ENCODE measurements around the gene AURKB. TPM values are rescaled to one million over a fixed set of nuclear protein-coding genes. Genes with fewer than 3 reads are reported as not detected.

The AURKB gene
- total and polyA plus RNA-seq, 10 of the 15 experiments (the other 5 are each of a cell fraction or from before 2014, with no cell fraction given) = 52.7 to 209 (median 128) TPM

GRCh38 chr17:8185582-8186445, 24.6 kb downstream of the AURKB start (continued):
- no peak for TF ChIP-seq SKIL (IDR thresholded peaks at IDR 0.05; ENCODE audit: low read depth, poor library complexity, severe bottlenecking)
- TF ChIP-seq TBL1XR1 (IDR thresholded peaks at IDR 0.05; ENCODE audit: low read depth, low read length) = no peak; the same call in 1 of the 2 replicates
- TF ChIP-seq NR2F1 (conservative IDR thresholded peaks at IDR 0.05) = peak; percentile 91
- peak; percentile 45; the same call in 1 of the 2 replicates for TF ChIP-seq CREM (IDR thresholded peaks at IDR 0.05; ENCODE audit: low read depth)
- no peak for TF ChIP-seq FOXK2 (IDR thresholded peaks at IDR 0.05)

DNA sequence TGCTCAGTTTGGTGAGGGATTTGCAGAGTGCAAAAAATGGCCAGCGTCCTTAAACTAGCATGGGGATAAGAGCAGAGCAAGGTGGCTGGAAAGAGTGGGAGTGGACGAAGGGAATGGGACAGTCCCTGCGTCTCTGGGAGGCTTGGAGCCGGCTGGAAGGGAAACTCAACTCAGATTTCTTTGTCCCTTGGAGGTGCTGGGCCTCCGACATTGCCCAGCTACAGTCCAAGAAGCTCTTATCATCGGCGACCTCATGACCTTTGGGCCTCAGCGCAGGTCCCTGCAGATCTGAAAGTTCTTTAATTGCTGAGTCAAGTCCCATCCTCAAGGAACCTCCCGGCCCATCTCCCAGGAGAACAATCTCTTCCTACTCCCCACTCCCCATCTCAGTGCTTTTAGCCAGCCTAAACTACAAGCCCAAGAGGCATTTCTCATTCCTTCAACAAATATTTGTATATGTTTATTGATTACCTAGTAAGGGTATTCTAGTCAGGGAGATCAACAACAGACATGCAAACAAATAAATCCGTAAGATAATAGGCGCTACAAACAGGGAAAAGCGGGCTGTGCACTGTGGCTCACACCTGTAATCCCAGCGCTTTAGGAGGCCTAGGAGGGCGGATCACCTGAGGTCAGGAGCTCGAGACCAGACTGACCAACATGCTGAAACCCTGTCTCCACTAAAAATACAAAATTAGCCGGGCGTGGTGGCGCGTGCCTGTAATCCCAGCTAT, 33.2 kb downstream of the AURKB start:
- H3K9me3 ChIP-seq (replicated peaks; ENCODE audit: control insufficient read depth, insufficient read depth, low read length) = no peaks in the 10 kb centered on the region
- peak overlapping the region; percentile 70 for H3K4me2 ChIP-seq (ENCODE audit: control insufficient read depth, insufficient read depth)
- H3K27me3 ChIP-seq (replicated peaks in 1 of 2; ENCODE audit: control insufficient read depth in 2 of 2, insufficient read depth in 2 of 2, low read length in 1 of 2) = no peaks in the 10 kb centered on the region
- ChIA-PET CTCF (interaction anchor here (0.7 to 1.7 kb wide), 4 partner anchors 16 to 86 kb away, joined by 3 to 8 read pairs (median 4); partner anchors contain the start of gene HES7), POLR2A (interaction anchor here (0.6 to 2.8 kb wide), 7 partner anchors 10 to 312 kb away, joined by 3 to 26 read pairs (median 3); partner anchors contain the start of gene CTC1), SMC1A (ENCODE audit: uncharacterized antibody, unreplicated experiment) (interaction anchor here (1.0 kb wide), 1 partner anchor 9 kb away, joined by 3 read pairs; no protein-coding TSS in a partner anchor), RAD21 (ENCODE audit: unreplicated experiment) (interaction anchor here (1.0 to 2.5 kb wide), 4 partner anchors 8 to 50 kb away, joined by 3 to 13 read pairs (median 4); partner anchors contain the start of gene BORCS6)
- DNase-seq (ENCODE audit: low read depth, low spot score) = no peak
- H3K79me2 ChIP-seq (ENCODE audit: control insufficient read depth, insufficient read depth, low read length) = peaks cover 3% of the 10 kb centered on the region; the same call in 1 of the 2 replicates
- intact Hi-C loops (cut with micrococcal nuclease; ENCODE audit: unreplicated experiment) = no loop called here
- 0 out of 2 replicates have a peak overlapping the region, but pooled peaks have one; percentile 61 for H3K27ac ChIP-seq (ENCODE audit: control insufficient read depth, insufficient read depth)
- FAIRE-seq = no peak
- BruUV-seq (replicated peaks) = no TSS peak
- no peaks in the 10 kb centered on the region for H3K36me3 ChIP-seq (ENCODE audit: control insufficient read depth in 2 of 2, insufficient read depth in 2 of 2, low read length in 1 of 2)
- H3K4me3 ChIP-seq = peak overlapping the region; percentile 93
- peaks cover 14% of the 10 kb centered on the region for H3K4me1 ChIP-seq (ENCODE audit: control insufficient read depth, insufficient read depth, low read length)
- WGBS (ENCODE audit: insufficient coverage, insufficient replicate concordance, low lambda C conversion rate, missing lambda C conversion rate) = 76% methylated on average over 18 of the region's 19 CpGs
- in situ Hi-C loops (cut with MboI) = no loop called here
- peak overlapping the region; percentile 67 for H3K9ac ChIP-seq (ENCODE audit: control insufficient read depth, insufficient read depth, low read length)
- peak overlapping the region; percentile 83 for H2AFZ ChIP-seq (ENCODE audit: control insufficient read depth, low read depth, low read length)
- no peak for ATAC-seq
- no peaks in the 10 kb centered on the region for H4K20me1 ChIP-seq (ENCODE audit: control insufficient read depth, insufficient read depth)
- no peak for TF ChIP-seq SUPT20H (IDR thresholded peaks at IDR 0.05; ENCODE audit: borderline replicate concordance, control insufficient read depth, low read depth, low read length)
- TF ChIP-seq GABPA (IDR thresholded peaks at IDR 0.05; ENCODE audit: low read depth) = no peak
- TF ChIP-seq ZNF592 (IDR thresholded peaks at IDR 0.05) = no peak
- TF ChIP-seq NFIC (IDR thresholded peaks at IDR 0.05; ENCODE audit: low read depth, low read length) = no peak
- TF ChIP-seq MXI1 (IDR thresholded peaks at IDR 0.05; ENCODE audit: low read depth, low read length) = no peak
- TF ChIP-seq SREBF1 (IDR thresholded peaks at IDR 0.05; ENCODE audit: low read length) = no peak
- TF ChIP-seq CBX3 (IDR thresholded peaks at IDR 0.05; ENCODE audit: borderline replicate concordance, low read depth) = no peak
- no peak for TF ChIP-seq USF2 (IDR thresholded peaks at IDR 0.05; ENCODE audit: borderline replicate concordance, low read depth, low read length)

Data from GM12878 (cell line).